NCI-H526 treated with DMSO at 0.1 percent for 48 hours (cell line): ENCODE data around the gene SLC16A13.

Experiments
- DNase-seq: peaks from one replicate; lab custom pipeline; 2025; lab: John Stamatoyannopoulos, UW

Gene SLC16A13

DNA sequence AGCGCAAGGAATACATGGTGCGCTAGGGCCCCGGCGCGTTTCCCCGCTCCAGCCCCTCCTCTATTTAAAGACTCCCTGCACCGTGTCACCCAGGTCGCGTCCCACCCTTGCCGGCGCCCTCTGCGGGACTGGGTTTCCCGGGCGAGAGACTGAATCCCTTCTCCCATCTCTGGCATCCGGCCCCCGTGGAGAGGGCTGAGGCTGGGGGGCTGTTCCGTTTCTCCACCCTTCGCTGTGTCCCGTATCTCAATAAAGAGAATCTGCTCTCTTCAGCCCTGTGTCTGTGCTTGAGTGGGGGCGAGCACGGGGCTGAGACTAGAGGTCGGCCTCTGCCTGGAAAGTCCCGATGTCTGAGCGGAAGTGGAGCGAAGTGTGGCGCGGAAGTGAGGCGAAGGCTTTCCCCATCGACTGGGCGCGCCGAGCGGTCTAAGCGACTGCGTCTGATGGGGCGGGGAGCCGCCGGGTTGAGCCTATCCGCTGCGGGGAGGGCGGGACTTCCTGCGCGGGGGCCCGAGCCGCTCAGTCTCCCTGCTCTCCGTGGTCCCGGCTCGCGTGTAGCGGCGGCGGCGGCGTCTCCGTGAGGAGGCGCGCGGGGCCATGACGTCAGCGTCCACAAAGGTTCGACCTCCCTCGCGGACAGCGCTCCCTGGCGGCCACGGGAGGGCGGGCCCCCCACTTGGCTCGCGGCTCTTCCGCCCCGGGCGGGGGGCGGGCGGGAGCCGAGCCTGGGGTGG is 21.4 kb upstream of the SLC16A13 start:
- DNase-seq: peak; percentile 74

DNA sequence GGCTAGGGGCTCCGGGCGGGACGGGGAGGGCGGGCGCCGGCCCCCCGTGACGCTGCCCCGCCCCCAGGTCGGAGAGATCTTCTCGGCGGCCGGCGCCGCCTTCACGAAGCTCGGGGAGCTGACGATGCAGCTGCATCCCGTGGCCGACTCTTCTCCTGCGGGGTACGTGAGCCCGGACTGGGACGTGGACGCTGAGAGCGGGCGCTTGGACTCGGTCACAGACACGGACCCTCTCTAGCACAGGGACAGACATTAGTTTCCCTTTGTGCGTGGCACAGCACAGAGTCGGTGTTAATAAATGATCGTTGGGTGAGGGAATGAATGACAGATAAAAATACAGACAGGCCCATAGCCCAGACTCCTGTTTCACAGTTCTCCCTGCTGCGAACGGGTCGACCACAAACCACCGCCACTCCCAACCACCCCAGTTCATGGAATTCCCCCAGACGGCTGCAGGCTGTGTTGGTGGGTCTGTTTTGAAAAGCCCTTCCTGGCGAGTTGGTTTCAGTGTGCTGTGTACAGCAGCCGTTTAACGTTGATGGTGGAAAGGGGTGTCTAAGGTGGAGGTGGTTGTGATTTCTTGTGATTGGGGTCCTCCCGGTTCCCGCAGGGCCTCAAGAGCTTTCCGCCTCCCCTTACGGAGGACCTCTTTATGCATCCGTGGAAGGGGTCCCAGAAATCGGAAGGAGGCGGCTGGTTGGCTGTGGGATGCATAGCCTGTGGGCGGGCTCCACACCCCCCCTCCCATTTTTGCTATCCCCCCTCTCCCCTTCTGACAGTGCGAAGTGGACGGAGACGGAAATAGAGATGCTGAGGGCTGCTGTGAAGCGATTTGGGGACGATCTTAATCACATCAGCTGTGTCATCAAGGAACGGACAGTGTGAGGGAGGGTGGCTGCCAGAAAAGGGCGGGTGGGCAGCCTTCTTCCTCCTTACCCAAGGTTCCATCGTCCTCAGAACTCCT is 20.5 kb upstream of the SLC16A13 start:
- peak; percentile 57 for DNase-seq

DNA sequence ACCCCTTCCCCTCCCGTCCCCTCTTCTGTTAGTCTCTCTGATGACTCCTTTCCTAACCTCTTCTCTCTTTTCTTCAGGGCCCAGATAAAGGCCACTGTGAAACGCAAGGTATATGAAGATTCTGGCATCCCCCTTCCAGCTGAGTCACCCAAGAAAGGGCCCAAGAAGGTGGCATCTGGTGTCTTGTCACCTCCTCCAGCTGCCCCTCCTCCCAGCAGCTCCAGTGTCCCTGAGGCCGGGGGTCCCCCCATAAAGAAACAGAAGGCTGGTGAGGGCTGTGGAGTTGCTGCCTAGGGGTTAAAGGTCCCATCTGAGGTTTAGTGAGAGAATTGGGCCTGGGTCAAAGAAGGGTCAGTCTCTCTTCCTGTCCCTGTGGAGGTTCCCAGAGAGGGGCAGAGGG is 19.4 kb upstream of the SLC16A13 start:
- no peak for DNase-seq

DNA sequence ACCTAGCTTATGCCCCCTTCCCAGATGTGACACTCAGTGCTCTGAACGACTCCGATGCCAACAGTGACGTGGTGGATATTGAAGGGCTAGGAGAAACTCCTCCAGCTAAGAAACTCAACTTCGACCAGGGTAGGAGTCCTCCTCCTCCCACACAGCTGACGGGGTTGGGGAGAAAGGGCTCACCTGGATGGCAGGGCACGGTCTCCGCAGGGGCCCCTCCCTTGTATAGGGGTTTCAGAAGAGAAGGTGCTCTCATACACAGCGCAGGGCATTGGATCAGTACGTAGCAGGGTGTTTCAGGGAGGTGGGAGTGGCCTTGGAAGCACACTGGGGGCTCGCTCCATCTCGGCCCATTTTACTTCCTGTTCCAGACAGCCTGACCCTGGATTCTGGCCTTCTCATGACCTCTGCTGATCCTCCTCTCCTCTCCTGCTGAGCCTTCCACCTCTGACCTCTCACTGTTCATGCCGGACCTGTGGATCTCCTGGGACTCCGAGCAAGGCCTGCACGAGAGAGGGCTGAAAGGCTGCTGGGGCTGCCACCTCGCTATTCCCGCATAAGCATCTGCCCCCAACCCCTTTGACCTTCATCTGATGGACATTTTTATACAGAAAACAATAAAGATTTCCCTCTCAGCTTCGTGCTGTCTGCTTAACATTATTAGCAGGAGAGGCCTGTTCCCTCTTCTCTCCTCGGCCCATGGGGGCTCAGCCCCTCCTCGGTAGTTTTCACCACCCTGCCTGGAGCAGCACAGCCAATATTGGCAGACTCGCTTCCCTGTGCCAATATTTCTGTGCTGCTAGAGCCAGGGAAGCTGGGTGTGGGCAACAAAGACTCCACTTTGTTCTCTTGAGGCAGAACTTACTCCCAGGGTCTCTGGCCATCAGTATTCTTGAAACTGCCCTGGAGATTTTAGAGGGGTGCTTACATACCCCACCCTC is 18.7 kb upstream of the SLC16A13 start:
- no peak for DNase-seq

DNA sequence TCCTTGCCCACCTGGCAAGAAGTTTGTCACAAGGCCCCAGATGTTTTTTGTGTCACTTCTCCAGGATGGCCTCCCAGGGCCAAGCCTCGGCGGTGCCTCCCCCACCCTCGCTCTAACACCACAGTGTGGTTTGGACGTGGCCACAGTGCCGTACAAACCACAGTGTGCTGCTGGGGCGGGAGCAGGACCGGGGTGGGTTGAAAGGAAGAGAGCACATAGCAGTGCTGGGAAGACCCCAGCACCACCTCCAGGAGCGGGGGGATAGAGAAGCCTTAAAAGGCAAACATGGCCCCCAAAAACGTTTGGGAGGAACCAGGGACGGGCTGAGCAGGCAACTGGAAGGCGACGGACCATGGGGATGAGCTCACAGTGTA is 18.0 kb upstream of the SLC16A13 start:
- no peak for DNase-seq

DNA sequence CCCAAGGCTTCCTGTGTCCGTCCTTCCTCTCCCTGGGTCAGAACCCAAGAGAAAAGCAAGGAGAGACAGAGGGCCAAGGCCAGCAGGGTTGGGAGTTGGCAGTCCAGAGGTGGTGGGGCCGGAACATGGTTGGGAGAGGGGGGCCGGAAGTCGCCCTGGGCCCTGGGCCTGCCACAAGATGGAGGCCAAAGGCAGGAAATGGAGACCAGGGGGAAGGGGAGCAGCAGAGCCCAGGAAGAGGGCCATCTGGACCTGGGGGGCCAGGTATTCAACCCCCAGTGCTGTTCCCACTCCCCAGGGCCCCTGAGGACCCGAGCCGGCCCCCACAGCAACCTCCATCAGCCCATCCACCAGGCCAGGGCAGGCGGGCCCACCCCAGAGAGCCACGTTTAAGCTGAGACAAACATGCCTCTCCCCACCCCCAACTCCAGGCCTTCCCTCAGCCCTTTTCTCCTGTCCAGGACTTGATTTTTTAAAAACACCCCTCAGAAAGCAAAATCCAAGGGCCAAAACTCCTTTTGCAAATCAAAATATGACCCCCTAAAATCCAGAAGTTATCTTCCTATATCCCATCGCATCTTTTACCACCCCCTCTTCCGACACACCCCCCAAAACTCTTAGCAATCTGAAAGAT is 17.4 kb upstream of the SLC16A13 start:
- DNase-seq: no peak

DNA sequence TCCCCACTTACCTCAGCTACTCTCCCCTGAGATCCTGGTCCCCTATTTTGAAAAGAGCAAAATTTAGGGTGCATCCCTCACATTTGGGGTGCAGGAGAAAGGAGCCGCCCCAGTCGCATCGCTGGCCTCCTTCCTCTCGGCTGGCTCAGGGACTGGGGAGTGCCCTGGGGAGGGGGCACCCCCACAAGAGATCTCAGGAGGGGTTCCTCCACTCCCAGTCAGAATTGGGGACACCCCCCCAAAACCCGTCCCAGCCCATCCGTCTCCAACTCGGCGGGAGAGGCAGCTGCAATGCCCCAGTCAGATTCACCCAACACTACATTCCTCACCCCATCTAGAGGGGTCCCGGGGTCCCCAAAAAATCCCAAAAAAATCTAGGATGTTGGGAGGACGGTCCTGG is 16.4 kb upstream of the SLC16A13 start:
- DNase-seq: no peak

DNA sequence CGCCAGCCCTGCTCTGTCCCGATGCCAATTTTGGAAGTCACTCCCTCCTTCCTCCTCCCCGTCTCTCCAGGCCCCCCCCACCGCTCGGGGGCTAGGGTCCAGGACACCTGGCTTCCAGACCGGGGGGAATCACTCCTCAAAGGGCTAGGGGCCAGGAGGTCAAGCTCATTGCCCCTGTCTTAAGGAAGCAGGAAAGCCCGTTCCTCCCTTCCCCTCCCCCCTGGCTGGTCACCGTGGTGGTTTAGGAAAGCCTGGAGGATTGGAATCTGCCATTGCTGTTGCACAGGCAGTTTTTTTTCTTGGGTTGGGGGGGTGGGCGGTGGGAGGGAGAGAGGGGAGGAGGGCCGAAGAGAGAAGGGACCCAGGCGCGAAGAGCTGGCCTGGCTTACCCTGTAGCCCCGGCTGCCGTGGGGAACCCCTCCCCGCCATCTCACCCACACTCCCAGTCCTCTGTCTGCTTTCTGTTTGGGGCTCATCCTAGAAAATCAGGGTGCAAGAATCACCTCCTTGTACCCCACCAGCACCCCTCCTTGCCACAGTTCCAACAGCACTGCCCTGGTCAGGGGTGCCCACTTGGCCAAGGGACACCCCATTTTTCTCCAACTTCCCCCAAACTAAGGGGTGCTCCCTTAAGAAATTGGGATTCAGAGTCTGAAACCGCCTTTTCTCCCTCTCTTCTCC is 15.8 kb upstream of the SLC16A13 start:
- DNase-seq: no peak

DNA sequence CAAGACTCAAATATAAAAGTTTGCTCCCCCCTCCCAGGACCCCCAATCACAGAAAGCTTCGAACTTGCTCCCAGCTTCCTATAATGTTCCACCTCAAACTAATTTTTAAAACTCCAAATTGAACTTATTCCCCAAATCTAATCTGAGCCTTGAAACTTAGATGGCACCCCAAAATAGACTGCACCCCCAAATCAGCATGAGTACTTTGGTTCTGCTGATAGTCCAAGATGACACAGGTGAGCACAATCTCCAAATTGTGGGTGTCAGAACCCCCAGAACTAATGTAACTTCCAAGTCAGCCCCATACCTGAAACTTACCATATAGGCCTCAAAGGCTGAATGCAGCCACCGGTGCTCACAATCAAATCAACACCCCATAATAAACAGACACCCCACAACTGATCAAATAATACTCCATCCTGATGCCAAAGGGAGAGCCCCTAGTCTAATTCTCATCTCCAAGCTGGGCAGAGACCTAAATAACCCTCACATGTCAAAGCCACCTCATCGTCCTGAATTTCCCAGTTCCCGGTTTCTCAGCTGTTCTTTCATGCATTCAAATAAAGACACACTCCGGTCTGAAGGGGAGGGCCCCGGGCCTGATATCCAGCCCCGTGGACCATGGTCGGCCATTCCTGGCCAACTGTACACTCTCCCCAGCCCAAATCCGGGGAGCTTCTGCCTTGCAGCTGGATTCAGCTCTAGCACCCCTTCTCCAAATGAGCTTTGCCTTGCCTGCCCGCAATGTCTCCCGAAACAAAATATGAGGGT is 14.7 kb upstream of the SLC16A13 start:
- no peak for DNase-seq

DNA sequence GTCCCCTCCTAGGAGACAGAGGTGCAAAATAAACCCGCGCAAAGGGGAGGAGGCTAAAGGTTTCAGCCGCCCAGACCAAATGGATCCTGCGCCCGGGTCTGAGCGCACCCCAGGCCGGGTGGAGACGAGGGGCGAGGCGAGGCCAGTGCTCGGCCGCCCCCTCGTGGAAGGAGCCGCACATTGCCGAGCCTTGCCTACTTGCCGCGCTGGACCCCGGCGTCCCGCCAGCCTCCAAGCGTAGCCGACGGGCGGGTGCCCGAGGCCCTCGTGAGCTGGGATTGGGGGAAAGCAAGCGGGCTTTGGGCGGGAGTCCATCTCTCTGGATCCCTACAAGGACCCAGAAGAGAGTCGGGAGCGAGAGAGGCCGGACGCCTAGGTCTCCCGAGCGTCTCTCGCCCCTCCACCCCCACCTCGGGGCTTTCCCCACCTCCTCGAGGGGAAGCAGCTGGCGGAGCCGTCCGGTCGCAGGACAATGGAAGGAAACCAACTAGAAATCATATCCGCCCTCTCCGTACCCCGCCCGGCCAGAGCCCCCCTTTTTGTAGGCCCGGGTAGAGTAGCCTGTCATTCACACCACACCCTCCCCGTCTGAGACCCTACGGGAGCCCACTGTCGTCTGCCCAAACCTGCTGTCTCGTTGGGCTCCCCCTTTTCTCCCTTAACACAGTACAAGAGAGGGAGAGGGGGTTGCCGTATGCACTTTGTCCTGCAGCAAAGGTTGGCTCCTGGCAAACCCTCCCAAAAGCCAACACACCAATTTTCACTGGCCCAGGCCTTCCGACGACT is 13.6 kb upstream of the SLC16A13 start:
- DNase-seq: peak; percentile 15

DNA sequence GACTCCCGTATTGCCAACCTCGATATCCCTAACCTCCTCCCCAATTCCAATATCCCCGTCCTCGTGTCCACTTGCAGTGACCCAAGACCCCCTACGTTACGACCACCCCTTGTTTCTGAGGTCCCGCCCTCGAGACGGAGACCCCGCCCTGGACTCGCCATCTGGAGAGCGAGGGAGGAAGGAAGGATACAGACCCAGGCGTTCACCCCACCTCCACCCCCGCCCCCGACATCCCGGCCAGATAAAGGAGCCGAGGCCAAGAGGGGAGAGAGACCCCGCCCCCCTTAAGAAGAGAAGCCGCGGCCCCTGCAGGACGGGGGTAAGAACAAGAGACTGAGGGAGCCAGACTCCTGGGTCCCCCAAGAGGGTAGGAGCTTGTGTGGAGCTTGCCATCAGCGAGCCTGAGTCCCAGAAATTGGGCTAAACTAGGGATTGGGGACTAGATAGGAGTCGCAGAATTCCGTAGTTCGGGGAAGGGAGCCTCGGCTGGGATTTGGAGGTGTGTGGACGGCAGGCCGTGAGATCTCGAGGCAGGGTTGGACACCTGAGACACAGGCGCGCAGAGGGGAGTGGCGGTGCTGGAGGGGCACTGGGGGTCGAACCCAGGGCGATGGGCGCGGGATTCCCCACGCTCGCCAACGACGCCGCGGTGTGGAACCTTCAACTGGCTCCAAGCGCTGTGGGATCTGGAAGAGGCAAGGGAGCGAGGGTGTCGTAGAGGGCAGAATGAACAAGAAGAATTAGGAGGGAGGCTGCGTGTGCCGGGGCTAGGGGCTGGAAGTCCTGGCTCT is 12.8 kb upstream of the SLC16A13 start, which contains the start of gene BCL6B:
TSS of gene BCL6B (plus strand) at position 270 of the 791 bp plus-strand sequence. CDS start 622 bp downstream, outside the sequence.
- DNase-seq: no peak

DNA sequence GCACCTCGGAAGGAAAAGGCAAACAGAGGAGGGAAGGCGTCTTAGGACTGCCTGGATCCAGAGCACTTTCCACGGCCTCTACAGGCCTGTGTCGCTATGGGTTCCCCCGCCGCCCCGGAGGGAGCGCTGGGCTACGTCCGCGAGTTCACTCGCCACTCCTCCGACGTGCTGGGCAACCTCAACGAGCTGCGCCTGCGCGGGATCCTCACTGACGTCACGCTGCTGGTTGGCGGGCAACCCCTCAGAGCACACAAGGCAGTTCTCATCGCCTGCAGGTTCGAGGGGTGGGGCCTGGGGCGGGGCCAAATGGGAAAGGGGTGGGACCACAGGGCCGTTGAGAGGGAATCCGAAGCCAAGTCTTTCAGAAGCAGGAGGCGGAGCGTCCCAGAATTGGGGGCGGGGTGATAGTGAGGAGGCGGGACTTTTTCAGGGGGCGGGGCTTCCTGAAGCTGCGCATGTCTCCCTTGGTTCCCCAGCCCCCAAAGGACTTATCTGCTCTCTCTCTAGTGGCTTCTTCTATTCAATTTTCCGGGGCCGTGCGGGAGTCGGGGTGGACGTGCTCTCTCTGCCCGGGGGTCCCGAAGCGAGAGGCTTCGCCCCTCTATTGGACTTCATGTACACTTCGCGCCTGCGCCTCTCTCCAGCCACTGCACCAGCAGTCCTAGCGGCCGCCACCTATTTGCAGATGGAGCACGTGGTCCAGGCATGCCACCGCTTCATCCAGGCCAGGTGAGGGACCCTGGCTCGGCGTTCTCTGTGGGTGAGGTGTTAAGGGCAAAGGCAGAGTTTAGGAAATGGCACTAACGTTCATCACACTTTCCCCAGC is 12.0 kb upstream of the SLC16A13 start:
- peak; percentile 51 for DNase-seq

DNA sequence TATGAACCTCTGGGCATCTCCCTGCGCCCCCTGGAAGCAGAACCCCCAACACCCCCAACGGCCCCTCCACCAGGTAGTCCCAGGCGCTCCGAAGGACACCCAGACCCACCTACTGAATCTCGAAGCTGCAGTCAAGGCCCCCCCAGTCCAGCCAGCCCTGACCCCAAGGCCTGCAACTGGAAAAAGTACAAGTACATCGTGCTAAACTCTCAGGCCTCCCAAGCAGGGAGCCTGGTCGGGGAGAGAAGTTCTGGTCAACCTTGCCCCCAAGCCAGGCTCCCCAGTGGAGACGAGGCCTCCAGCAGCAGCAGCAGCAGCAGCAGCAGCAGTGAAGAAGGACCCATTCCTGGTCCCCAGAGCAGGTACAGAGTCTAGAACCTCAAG is 11.4 kb upstream of the SLC16A13 start:
- DNase-seq: no peak

DNA sequence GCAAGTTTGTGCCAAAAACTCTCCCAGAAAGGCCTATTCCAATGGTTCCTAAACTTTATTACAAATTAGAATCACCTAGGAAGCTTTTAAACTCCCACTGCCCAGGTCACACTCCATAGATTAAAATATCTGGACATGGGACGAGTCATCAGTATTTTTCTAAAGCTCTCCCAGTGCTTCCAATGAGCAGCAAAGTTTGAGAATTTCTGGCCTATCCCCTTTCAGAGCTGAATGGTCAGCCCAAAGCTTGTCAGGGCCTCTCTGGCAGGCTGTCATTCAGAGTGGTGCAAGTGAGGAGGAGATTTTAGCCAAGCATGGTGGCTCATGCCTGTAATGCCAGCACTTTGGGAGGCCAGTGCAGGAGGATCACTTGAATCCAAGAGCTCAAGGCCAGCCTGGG is 10.6 kb upstream of the SLC16A13 start:
- no peak for DNase-seq

DNA sequence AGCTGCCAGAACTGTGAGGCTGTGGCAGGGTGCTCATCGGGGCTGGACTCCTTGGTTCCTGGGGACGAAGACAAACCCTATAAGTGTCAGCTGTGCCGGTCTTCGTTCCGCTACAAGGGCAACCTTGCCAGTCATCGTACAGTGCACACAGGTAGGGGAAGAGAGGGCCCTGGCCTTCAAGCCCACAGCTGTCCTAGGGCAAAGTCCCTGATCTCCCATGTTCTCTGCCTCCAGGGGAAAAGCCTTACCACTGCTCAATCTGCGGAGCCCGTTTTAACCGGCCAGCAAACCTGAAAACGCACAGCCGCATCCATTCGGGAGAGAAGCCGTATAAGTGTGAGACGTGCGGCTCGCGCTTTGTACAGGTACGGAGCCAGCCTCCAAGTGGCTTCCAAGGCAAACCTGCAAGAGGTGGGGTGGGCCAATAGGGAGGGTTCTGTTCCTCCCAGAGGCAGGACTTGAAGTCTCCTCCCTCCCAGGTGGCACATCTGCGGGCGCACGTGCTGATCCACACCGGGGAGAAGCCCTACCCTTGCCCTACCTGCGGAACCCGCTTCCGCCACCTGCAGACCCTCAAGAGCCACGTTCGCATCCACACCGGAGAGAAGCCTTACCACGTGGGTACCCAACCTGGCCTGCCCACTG is 9.2 kb upstream of the SLC16A13 start:
- no peak for DNase-seq

DNA sequence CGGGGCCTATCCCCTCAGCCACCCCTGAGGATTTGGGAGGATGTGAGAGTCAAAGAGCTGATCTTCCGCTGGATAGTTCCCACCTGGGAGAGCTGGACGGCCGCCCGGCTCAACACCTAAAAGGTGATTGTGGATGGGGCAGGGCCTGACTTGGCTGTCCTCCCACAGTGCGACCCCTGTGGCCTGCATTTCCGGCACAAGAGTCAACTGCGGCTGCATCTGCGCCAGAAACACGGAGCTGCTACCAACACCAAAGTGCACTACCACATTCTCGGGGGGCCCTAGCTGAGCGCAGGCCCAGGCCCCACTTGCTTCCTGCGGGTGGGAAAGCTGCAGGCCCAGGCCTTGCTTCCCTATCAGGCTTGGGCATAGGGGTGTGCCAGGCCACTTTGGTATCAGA is 8.5 kb upstream of the SLC16A13 start:
- no peak for DNase-seq

DNA sequence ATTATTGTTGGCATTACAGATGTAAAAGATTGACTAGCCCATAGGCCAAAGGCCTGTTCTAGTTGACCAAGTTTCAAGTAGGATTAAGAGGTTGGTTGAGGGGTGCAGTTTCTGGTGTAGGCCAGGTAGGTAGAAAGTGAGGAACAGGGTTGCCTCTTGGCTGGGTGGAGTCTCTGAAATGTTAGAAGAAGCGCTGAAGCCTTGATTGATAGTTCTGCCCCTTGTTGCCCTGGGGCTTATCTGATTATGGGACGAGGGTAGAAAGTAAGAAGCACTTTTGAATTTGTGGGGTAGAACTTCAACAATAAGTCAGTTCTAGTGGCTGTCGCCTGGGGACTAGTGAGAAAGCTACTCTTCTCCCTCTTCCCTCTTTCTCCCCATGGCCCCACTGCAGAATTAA is 6.7 kb upstream of the SLC16A13 start:
- DNase-seq: no peak
